Measurements from ENCODE around the gene EML4. TPM values are rescaled to one million over a fixed set of nuclear protein-coding genes. Genes with fewer than 3 reads are reported as not detected.

EML4 gene
- total RNA-seq, 2 experiments from 2014 or later, result 72.1 to 74.1 TPM

- Mint-ChIP-seq H3K4me3 (no peak overlapping the region), H3K27ac (peak overlapping the region; percentile 44), H3K9me3 (ENCODE audit: low read depth) (no peaks in the 10 kb centered on the region), H3K36me3 (ENCODE audit: low read depth) (peaks cover 5% of the 10 kb centered on the region), H3K27me3 (no peaks in the 10 kb centered on the region), H3K4me1 (peaks cover 72% of the 10 kb centered on the region)
- DNase-seq (no peak), ATAC-seq (no peak)
- intact Hi-C loops (cut with DNase I, micrococcal nuclease), result loop anchor here in 1 of 2 experiments (1.0 to 5.0 kb wide), 2 partner anchors 12 to 347 kb away; no protein-coding TSS in a partner anchor
- ChIA-PET CTCF (interaction anchor here (0.7 to 1.0 kb wide), 3 partner anchors 54 to 139 kb away, joined by 3 read pairs; no protein-coding TSS in a partner anchor), POLR2A (no interaction called here)
Observed at GRCh38 chr2:42189235-42189566, 20.0 kb downstream of the EML4 start.

- ChIA-PET POLR2A (interaction anchor here (0.5 kb wide), 1 partner anchor 311 kb away, joined by 3 read pairs; no protein-coding TSS in a partner anchor), CTCF (interaction anchor here (0.9 to 1.9 kb wide), 7 partner anchors 8 to 103 kb away, joined by 3 to 6 read pairs (median 4); no protein-coding TSS in a partner anchor)
- no peak overlapping the region for H3K4me3 Mint-ChIP-seq
- peak overlapping the region; percentile 11 for H3K27ac Mint-ChIP-seq
- DNase-seq, result no peak
- no peaks in the 10 kb centered on the region for H3K9me3 Mint-ChIP-seq (ENCODE audit: low read depth)
- peaks cover 72% of the 10 kb centered on the region for H3K4me1 Mint-ChIP-seq
- peaks cover 5% of the 10 kb centered on the region for H3K36me3 Mint-ChIP-seq (ENCODE audit: low read depth)
- intact Hi-C loops (cut with DNase I, micrococcal nuclease), result loop anchor here (2.0 to 10.0 kb wide), 2 partner anchors 17 to 335 kb away; no protein-coding TSS in a partner anchor
- no peaks in the 10 kb centered on the region for H3K27me3 Mint-ChIP-seq
- no peak for ATAC-seq
Observed at GRCh38 chr2:42190191-42190590, 21.0 kb downstream of the EML4 start.

GRCh38 chr2:42191285-42192009 is 22.3 kb downstream of the EML4 start:
- peaks cover 73% of the 10 kb centered on the region for H3K4me1 Mint-ChIP-seq
- no peak for DNase-seq
- H3K4me3 Mint-ChIP-seq, result no peak overlapping the region
- H3K27ac Mint-ChIP-seq, result peak overlapping the region; percentile 24
- no peak for ATAC-seq
- no peaks in the 10 kb centered on the region for H3K27me3 Mint-ChIP-seq
- no peaks in the 10 kb centered on the region for H3K9me3 Mint-ChIP-seq (ENCODE audit: low read depth)
- intact Hi-C loops (cut with DNase I, micrococcal nuclease), result loop anchor here (2.0 to 10.0 kb wide), 3 partner anchors 19 to 337 kb away; no protein-coding TSS in a partner anchor
- POLR2A ChIA-PET, result interaction anchor here (0.6 kb wide), 2 partner anchors 64 to 145 kb away, joined by 3 to 5 read pairs; no protein-coding TSS in a partner anchor
- H3K36me3 Mint-ChIP-seq (ENCODE audit: low read depth), result peaks cover 5% of the 10 kb centered on the region
- CTCF ChIA-PET, result interaction anchor here (1.3 to 1.9 kb wide), 4 partner anchors 9 to 104 kb away, joined by 3 to 6 read pairs (median 4); no protein-coding TSS in a partner anchor

GRCh38 chr2:42192010-42192373 is 22.8 kb downstream of the EML4 start:
- ATAC-seq, result no peak
- intact Hi-C loops (cut with DNase I, micrococcal nuclease), result loop anchor here in 1 of 2 experiments (2.0 to 10.0 kb wide), 2 partner anchors 21 to 337 kb away; no protein-coding TSS in a partner anchor
- Mint-ChIP-seq H3K4me1 (peaks cover 78% of the 10 kb centered on the region), H3K36me3 (ENCODE audit: low read depth) (peaks cover 9% of the 10 kb centered on the region), H3K27ac (no peak overlapping the region), H3K9me3 (ENCODE audit: low read depth) (no peaks in the 10 kb centered on the region), H3K4me3 (no peak overlapping the region), H3K27me3 (no peaks in the 10 kb centered on the region)
- ChIA-PET CTCF (no interaction called here), POLR2A (interaction anchor here (0.6 kb wide), 1 partner anchor 145 kb away, joined by 5 read pairs; no protein-coding TSS in a partner anchor)
- DNase-seq, result no peak

- ATAC-seq (peak; percentile 92), DNase-seq (peak; percentile 33)
- intact Hi-C loops (cut with DNase I, micrococcal nuclease), result loop anchor here in 1 of 2 experiments (2.0 to 10.0 kb wide), 2 partner anchors 22 to 338 kb away; no protein-coding TSS in a partner anchor
- no peaks in the 10 kb centered on the region for H3K9me3 Mint-ChIP-seq (ENCODE audit: low read depth)
- POLR2A ChIA-PET, result no interaction called here
- peak overlapping the region; percentile 86 for H3K27ac Mint-ChIP-seq
- no peaks in the 10 kb centered on the region for H3K27me3 Mint-ChIP-seq
- H3K36me3 Mint-ChIP-seq (ENCODE audit: low read depth), result peaks cover 8% of the 10 kb centered on the region
- H3K4me3 Mint-ChIP-seq, result no peak overlapping the region
- CTCF ChIA-PET, result interaction anchor here (1.0 to 1.3 kb wide), 2 partner anchors 98 to 102 kb away, joined by 3 to 5 read pairs; no protein-coding TSS in a partner anchor
- peaks cover 74% of the 10 kb centered on the region for H3K4me1 Mint-ChIP-seq
Observed at GRCh38 chr2:42192652-42193566, 23.8 kb downstream of the EML4 start.

- intact Hi-C loops (cut with DNase I, micrococcal nuclease), result loop anchor here in 1 of 2 experiments (2.0 to 10.0 kb wide), 2 partner anchors 23 to 339 kb away; no protein-coding TSS in a partner anchor
- Mint-ChIP-seq H3K4me1 (peaks cover 80% of the 10 kb centered on the region), H3K27me3 (no peaks in the 10 kb centered on the region), H3K27ac (peak overlapping the region; percentile 86), H3K4me3 (no peak overlapping the region), H3K36me3 (ENCODE audit: low read depth) (peaks cover 10% of the 10 kb centered on the region), H3K9me3 (ENCODE audit: low read depth) (no peaks in the 10 kb centered on the region)
- ChIA-PET CTCF (interaction anchor here (0.6 to 1.3 kb wide), 4 partner anchors 27 to 108 kb away, joined by 3 to 5 read pairs (median 4); no protein-coding TSS in a partner anchor), POLR2A (no interaction called here)
- no peak for DNase-seq
- ATAC-seq, result no peak
Observed at GRCh38 chr2:42193722-42194187, 24.6 kb downstream of the EML4 start.

- peaks cover 82% of the 10 kb centered on the region for H3K4me1 Mint-ChIP-seq
- POLR2A ChIA-PET, result no interaction called here
- no peak overlapping the region for H3K27ac Mint-ChIP-seq
- intact Hi-C loops (cut with DNase I, micrococcal nuclease), result loop anchor here in 1 of 2 experiments (10.0 kb wide), 1 partner anchor 340 kb away; no protein-coding TSS in a partner anchor
- CTCF ChIA-PET, result interaction anchor here (0.6 to 2.8 kb wide), 6 partner anchors 8 to 108 kb away, joined by 3 to 20 read pairs (median 4); no protein-coding TSS in a partner anchor
- peaks cover 14% of the 10 kb centered on the region for H3K36me3 Mint-ChIP-seq (ENCODE audit: low read depth)
- DNase-seq (no peak), ATAC-seq (no peak)
- H3K4me3 Mint-ChIP-seq, result no peak overlapping the region
- H3K9me3 Mint-ChIP-seq (ENCODE audit: low read depth), result no peaks in the 10 kb centered on the region
- H3K27me3 Mint-ChIP-seq, result no peaks in the 10 kb centered on the region
Observed at GRCh38 chr2:42194428-42194827, 25.3 kb downstream of the EML4 start.

GRCh38 chr2:42195559-42195958 is 26.4 kb downstream of the EML4 start:
- CTCF ChIA-PET, result interaction anchor here (1.4 to 2.8 kb wide), 3 partner anchors 9 to 100 kb away, joined by 3 to 20 read pairs (median 4); no protein-coding TSS in a partner anchor
- POLR2A ChIA-PET, result no interaction called here
- H3K4me1 Mint-ChIP-seq, result peaks cover 82% of the 10 kb centered on the region
- no peak overlapping the region for H3K27ac Mint-ChIP-seq
- H3K9me3 Mint-ChIP-seq (ENCODE audit: low read depth), result no peaks in the 10 kb centered on the region
- intact Hi-C loops (cut with DNase I, micrococcal nuclease), result loop anchor here in 1 of 2 experiments (5.0 to 10.0 kb wide), 2 partner anchors 37 to 341 kb away; no protein-coding TSS in a partner anchor
- ATAC-seq (no peak), DNase-seq (no peak)
- no peak overlapping the region for H3K4me3 Mint-ChIP-seq
- H3K36me3 Mint-ChIP-seq (ENCODE audit: low read depth), result peaks cover 16% of the 10 kb centered on the region
- H3K27me3 Mint-ChIP-seq, result no peaks in the 10 kb centered on the region

- CTCF ChIA-PET, result interaction anchor here (0.6 to 2.8 kb wide), 10 partner anchors 11 to 341 kb away, joined by 3 to 20 read pairs (median 3); no protein-coding TSS in a partner anchor
- ATAC-seq (no peak), DNase-seq (no peak)
Observed at GRCh38 chr2:42196070-42196402, 26.9 kb downstream of the EML4 start.

GRCh38 chr2:42196403-42197267 is 27.5 kb downstream of the EML4 start:
- intact Hi-C loops (cut with DNase I, micrococcal nuclease), result loop anchor here (1.0 to 10.0 kb wide), 3 partner anchors 36 to 342 kb away; no protein-coding TSS in a partner anchor
- CTCF ChIA-PET, result interaction anchor here (0.6 to 2.8 kb wide), 10 partner anchors 10 to 342 kb away, joined by 3 to 20 read pairs (median 3); no protein-coding TSS in a partner anchor
- POLR2A ChIA-PET, result interaction anchor here (0.5 kb wide), 1 partner anchor 18 kb away, joined by 3 read pairs; no protein-coding TSS in a partner anchor
- Mint-ChIP-seq H3K36me3 (ENCODE audit: low read depth) (peaks cover 16% of the 10 kb centered on the region), H3K4me3 (no peak overlapping the region), H3K27ac (peak overlapping the region; percentile 5), H3K9me3 (ENCODE audit: low read depth) (no peaks in the 10 kb centered on the region), H3K4me1 (peaks cover 80% of the 10 kb centered on the region), H3K27me3 (no peaks in the 10 kb centered on the region)
- peak; percentile 53 for DNase-seq
- ATAC-seq, result peak; percentile 51

More at GRCh38 chr2:42196070-42196402, 26.9 kb downstream of the EML4 start:
- no peaks in the 10 kb centered on the region for H3K27me3 Mint-ChIP-seq
- no peak overlapping the region for H3K4me3 Mint-ChIP-seq
- H3K36me3 Mint-ChIP-seq (ENCODE audit: low read depth), result peaks cover 16% of the 10 kb centered on the region
- POLR2A ChIA-PET, result interaction anchor here (0.5 kb wide), 1 partner anchor 17 kb away, joined by 3 read pairs; no protein-coding TSS in a partner anchor
- peaks cover 82% of the 10 kb centered on the region for H3K4me1 Mint-ChIP-seq
- H3K9me3 Mint-ChIP-seq (ENCODE audit: low read depth), result no peaks in the 10 kb centered on the region
- no peak overlapping the region for H3K27ac Mint-ChIP-seq
- intact Hi-C loops (cut with DNase I, micrococcal nuclease), result loop anchor here (1.0 to 10.0 kb wide), 3 partner anchors 36 to 341 kb away; no protein-coding TSS in a partner anchor
